ENCODE measurements around the gene WNT7A.
A peak's percentile ranks its signal among the peaks of the same experiment; 100 is the strongest.

Gene WNT7A

DNA sequence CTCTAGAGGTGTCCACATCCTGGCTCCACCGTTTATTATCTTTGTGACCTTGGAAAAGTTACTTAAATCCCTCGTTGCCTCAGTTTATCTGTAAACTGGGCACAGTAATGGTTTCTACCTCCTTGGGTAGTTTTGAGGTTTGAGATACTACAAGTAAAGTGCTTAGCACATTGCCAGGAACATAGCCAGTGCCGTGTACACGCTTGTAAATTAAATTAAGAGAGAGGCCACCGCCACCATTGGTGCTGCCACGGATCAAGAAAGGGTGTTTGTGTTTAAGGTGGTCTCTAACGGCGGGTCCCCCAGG, 5.8 kb upstream of the WNT7A start:
- DNase-seq (ENCODE audit: low read depth in 2 of 2, low spot score in 1 of 2), result no peak

DNA sequence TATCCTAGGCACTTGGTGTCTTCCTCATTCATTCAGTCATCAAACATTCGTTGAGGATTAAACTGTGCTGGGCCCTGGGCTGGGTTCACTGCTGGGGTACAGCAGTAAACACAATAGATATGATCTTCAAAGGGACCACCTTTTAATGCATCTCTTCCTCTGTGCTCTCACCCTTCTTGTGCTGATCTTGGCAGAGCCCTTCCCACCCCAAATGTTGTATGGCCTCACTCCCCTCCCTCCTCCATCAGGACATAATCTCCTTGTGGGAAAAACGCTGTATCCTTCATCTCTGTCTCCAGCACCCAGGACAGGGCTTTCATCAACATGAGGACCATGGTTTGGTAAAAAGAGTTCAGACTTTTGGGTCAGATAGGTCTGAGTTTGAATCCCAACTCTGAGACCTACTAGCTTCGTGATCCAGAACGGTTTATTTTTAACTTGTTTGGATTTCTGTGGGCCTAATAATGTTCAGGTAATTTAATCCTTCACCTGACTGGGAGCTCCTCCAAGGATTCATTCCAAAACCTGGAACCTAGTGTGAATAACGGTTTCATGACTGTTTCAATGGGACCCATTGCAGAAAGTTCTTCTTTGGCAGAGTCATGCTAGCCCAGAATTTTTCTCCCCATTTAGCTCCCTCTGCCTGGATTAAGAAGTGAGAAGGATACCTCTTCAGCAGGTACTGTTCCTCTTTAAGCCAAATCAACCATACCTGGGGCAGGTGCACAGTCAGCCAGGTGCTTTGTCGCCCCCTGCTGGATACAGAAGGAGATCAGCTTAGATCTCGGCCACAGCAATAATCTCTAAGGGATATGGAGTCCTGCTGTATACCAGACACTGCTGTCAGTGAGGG, 5.2 kb upstream of the WNT7A start:
- DNase-seq (ENCODE audit: low read depth in 2 of 2, low spot score in 1 of 2), result peak in 1 of 2 donors; percentile 41

DNA sequence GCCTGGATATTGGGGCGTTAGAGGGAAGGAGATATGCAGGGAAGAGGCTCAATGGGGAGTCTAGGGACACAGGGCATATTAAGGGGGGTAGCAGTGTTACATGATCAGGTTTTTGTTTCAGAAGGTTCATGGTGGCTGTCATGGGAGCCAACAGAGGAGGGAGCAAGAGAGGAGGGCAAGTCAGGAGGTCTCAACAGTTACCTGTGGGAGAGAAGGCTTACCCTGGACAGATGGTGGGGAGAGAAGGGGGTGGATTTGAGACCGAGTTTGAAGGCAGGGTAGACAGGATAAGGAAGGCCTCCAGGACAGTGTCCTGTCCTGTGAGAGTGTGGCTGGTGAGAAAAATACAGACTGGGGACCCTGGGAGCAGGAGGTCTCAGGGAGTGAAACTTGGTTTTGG, 3.8 kb upstream of the WNT7A start:
- no peak for DNase-seq (ENCODE audit: low read depth in 2 of 2, low spot score in 1 of 2)

DNA sequence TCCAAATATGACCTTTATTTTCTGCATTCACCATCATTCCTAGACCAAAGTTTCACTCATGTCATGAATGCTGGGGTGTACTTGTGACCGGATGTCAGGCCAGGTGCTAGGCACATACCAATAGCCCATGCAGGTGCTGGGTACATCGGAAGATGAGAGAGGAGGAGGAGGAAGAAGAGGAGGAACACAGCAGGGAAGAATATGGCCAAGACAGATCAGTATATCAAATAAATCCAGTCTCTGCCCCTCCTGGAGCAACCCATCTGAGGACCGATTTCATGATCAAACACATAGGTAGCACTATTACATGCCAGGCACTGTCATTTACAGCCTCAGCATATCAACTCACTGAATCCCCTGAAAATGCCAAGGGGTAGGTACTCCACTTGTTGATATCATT, 3.0 kb upstream of the WNT7A start:
- DNase-seq (ENCODE audit: low read depth in 2 of 2, low spot score in 1 of 2), result no peak

DNA sequence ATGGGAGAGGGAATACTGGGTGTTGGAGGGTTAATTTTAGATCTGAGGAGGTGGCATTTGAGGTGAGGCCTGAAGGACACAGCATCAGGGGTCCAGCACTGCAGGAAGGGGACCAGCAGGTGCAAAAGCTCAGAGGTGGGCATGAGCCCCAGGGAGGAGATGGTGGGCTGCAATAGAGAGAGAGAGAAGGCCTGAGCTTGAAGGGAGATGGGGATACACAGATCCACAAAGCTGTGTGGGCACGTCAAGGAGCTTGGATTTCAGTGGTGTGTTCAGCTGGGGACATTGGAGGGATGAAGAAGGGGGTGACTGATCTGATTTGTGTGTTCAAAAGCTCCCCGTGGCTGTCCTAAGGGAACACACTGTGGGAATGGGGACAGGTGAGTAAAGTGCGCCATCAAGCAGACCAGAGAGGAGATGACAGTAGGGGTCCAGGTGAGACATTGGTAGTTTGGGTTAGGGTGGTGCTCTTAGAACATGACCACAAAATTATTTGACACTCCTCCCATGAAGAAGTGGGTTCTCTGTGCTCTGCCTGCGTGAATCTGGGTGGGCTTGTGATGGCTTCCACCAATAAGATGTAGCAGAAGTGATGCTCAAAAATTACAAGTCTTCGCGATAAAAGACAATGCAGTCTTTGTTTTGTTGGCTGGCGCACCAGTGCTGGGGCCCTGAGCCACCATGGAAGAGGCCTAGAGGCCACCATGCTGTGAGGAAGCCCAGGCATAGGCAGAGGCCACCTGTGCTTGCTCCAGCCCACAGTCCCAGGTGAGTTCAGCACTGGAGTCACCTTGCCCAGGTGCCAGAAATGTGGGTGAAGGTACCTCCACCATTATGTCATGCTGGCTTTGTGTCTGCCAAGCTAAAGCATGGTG, 1.9 kb upstream of the WNT7A start:
- no peak for DNase-seq (ENCODE audit: low read depth in 2 of 2, low spot score in 1 of 2)

DNA sequence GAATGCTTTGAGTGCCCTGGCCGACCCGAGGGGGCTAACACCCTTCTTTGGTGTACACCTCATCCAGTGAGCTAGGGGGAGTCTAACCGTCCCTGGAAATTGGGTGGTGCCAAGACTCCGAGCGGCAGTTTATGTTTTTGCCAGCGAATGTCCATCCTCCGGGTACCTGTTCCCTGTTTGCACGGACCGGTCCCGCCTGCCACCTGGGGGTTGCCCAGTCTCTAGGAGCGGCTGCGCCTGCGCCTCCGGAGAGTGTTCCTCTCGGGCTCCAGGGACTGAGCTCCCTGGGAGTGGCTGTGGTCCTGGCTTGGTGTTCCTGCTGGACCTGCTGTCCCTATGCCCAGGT, 913 bp upstream of the WNT7A start:
- no peak for DNase-seq (ENCODE audit: low read depth in 2 of 2, low spot score in 1 of 2)

- DNase-seq (ENCODE audit: low read depth in 2 of 2, low spot score in 1 of 2), result no peak
Observed at GRCh38 chr3:13879102-13879945, 547 bp downstream of the WNT7A start.

- DNase-seq (ENCODE audit: low read depth in 2 of 2, low spot score in 1 of 2), result no peak
Observed at GRCh38 chr3:13878281-13879101, 1.4 kb downstream of the WNT7A start.

DNA sequence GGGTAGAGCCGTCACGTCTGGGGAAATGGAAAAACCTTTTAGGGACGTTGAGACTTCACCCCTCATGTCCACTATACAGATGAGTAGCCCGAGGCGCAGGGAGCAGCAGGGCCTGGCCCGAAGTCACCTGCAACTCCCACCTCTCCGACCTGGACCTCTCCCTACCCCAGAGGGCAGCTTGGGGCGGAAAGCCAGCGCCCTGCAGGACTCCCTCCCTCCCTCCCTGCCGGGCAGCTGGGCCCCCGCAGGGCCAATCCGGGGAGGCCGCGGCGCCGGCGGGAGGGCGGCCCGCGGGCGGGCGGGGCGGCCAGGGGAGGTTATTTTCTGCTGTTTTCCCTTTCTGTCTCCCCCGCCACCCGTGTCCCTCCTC, 2.0 kb downstream of the WNT7A start:
- DNase-seq (ENCODE audit: low read depth in 2 of 2, low spot score in 1 of 2), result no peak

DNA sequence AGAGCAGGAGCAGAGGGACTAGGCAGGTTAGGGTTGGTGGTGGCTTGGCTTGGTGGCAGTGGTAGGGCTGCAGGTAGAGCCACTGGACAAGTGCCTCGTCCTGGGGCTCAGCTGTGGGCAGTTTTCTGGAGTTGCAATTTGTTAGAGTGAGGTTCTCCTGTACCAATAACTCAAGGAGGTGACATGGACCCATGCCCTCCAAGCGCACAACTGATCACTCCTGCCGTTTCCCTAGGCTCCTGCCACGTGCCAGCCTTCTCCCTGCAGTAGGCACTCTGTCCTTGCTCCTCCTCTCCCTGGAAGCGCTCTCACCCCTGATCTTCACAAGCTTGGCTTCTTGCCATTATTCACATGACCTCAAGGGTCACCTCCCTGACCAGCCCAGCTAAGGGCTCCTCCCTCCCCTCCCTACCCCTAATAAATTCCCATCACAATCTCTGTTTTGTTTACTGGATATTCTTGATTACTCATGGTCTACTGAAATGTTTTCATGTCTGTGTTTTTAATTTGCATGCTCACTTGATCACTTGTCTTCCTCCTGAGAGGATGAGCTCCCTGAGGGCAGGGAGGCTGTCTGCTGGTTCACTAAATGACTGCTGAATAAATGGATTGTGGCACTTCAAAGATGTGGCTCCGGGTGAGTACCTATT, 3.3 kb downstream of the WNT7A start:
- DNase-seq (ENCODE audit: low read depth in 2 of 2, low spot score in 1 of 2), result no peak

DNA sequence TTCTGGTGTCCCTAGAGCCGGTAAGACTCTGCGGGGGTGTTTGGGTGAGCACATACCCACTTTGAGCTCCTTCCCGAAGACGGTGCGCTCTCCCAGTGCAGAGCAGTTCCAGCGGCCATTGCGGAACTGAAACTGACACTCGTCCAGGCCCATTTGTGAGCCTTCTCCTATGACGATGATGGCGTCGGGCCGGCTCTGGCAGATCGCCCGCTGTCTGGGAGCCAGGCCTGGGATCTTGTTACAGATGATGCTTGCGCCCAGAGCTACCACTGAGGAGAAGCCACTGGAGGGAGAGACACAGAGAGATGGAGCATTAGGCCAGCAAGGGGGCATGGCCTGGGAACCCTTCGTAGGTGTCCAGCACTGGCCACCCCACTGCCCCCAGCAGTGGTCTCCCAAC, 5.0 kb downstream of the WNT7A start:
- no peak for DNase-seq (ENCODE audit: low read depth in 2 of 2, low spot score in 1 of 2)

- no peak for DNase-seq (ENCODE audit: low read depth in 2 of 2, low spot score in 1 of 2)
Observed at GRCh38 chr3:13873818-13874217, 6.1 kb downstream of the WNT7A start.

GRCh38 chr3:13872451-13872850, 7.4 kb downstream of the WNT7A start:
- no peak for DNase-seq (ENCODE audit: low read depth in 2 of 2, low spot score in 1 of 2)

DNA sequence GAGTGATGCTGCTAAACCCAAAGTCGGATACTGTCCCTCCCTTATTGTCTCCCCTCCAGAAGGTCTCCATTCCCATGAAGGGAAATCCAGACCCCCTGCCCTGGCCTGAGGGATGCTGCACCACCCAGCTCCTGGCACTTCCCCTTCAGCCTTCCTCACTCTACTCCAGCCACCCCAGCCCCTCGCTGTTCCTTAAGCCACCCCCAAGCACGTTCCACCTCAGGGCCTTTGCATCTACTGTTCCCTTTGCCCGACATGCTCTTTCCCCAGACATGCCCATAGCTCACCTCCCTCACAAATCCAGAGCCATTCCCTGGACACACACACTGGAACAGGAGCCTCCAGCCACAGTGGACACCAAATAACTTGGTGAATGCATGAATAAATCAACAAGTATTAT, 8.1 kb downstream of the WNT7A start:
- DNase-seq (ENCODE audit: low read depth in 2 of 2, low spot score in 1 of 2), result no peak

DNA sequence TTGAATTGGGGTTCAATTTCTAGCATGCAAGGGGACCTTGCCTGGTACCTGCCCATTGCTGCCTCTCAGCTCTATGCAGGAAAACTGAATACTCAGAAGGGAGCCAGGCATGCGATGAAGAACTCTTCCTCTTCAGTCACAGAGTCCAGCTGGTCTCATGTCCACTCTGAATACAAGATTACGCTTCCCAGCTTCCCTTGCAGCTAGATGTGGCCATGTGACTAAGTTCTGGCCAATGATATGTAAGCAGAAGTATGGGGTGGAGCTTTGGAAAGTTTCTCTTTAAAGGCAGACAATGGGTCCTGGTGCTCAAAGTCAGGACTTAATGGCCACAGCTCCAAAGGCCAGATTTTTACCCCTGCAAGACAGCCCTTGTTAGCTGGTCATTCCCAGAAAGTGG, 9.0 kb downstream of the WNT7A start:
- no peak for DNase-seq (ENCODE audit: low read depth in 2 of 2, low spot score in 1 of 2)

GRCh38 chr3:13869761-13870343, 10.0 kb downstream of the WNT7A start:
- no peak for DNase-seq (ENCODE audit: low read depth in 2 of 2, low spot score in 1 of 2)

DNA sequence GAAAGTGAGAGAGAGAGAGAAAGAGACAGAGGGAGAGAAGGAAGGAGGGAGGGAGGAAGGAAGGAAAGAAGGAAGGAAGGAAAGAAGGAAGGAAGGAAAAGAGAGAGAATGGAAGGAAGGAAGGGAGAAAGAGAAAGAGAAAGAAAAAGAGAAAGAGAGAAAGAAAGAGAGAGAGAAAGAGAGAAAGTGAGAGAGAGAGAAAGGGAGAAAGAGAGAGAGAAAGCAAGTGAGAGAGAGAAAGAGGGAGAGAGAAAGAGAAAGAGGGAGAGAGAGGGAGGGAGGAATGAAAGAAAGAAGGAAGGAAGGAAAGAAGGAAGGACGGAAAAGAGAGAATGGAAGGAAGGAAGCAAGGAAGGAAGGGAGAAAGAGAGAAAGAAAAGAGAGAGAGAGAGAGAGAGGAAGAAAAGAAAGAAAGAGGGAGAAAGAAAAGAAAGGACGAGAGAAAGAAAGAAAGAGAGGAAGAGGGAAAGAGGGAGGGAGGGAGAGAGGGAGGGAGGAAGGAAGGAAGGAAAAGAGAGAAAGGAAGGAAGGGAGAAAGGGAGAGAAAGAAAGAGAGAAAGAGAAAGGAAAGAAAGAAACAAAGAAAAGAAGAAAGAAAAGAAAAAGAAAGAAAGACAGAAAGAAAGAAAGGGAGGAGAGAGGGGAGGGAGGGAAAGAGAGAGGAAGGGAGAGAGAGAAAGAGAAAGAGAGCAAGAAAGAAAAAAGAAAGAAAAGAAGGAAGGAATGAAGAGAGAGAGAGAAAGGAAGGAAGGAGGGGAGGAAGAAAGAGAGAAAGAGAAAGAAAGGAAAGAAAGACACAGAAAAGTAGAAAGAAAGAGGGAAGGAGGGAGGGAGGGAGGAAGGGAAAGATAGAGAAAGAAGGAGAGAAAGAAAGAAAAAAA, 10.8 kb downstream of the WNT7A start:
- no peak for DNase-seq (ENCODE audit: low read depth in 2 of 2, low spot score in 1 of 2)

DNA sequence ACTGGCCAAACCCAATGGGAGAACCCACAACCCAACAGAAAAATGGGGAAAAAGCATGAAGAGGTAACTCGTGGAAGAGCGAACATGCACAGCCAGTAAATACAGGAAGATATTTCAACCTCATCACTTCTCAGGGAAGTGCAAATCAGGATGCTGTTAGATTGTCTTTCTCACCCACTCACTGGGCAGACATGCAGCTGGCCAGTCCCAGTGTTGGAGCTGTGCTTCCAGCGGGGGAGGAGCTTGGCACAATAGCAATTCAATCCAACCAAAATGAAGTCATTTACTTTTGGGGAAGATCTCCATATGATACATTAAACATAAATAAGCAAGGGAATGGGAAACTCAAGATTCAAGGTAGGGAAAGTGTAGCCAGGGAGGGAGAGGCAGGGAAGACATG, 12.1 kb downstream of the WNT7A start:
- DNase-seq (ENCODE audit: low read depth in 2 of 2, low spot score in 1 of 2), result no peak

Measured in stimulated activated CD8-positive, alpha-beta memory T cell treated with anti-CD3 and anti-CD28 coated beads, Interleukin-4, amount 100 ng/mL, for 1 hour (primary cell).